ENCODE results near the gene NUDC. TPM values are rescaled to one million over a fixed set of nuclear protein-coding genes. Genes with fewer than 3 reads are reported as not detected.

Gene NUDC
- total and polyA plus RNA-seq, 2 of the 13 experiments (the other 11 are each of a cell fraction or from before 2014, with no cell fraction given): 34.7 to 104 TPM

DNA sequence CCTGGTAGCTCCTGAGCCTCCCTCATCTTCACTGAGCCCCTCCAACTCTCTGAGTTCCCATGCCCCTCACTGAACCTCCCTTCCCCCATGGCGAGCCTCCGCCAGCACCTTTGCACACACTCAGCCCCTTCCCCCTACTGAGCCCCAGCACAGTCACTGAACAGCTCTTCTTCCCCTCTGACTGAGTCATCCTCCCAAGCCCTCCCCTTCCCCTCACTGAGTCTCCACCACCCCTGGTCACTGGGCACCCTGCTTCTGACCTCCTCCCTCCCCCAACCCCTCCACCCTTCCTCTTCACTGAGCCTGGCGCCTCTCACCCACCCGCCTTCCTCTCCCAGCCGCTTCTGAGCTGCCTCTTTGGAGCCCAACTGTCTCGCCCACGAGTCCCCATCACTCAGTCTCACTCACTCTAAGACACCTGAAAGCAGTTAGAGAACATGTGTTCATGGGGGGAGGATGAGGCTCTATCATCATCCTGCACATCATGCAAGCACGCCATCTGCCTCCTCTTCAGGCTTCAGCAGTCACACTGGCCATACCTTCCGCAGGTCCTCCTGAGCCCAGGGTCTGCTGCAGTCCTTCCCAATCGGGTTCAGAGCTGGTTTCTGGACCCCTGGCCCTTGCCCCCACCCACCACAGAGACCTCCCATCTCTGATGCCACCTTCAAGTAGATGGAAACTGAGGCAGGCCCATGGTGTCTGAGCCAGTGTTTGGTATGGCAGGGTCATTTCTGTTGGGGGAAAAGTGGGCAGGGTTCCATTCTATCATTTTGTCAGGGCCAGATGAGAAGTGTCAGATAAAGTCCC is 70.0 kb downstream of the NUDC start (continued):
- TF ChIP-seq, protein P1, sequence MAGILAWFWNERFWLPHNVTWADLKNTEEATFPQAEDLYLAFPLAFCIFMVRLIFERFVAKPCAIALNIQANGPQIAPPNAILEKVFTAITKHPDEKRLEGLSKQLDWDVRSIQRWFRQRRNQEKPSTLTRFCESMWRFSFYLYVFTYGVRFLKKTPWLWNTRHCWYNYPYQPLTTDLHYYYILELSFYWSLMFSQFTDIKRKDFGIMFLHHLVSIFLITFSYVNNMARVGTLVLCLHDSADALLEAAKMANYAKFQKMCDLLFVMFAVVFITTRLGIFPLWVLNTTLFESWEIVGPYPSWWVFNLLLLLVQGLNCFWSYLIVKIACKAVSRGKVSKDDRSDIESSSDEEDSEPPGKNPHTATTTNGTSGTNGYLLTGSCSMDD (CRISPR knock-in tag; IDR thresholded peaks at IDR 0.05): no peak
- TF ChIP-seq SKI (IDR thresholded peaks at IDR 0.05; ENCODE audit: partially characterized antibody): peak; percentile 46
- TF ChIP-seq, protein P2, sequence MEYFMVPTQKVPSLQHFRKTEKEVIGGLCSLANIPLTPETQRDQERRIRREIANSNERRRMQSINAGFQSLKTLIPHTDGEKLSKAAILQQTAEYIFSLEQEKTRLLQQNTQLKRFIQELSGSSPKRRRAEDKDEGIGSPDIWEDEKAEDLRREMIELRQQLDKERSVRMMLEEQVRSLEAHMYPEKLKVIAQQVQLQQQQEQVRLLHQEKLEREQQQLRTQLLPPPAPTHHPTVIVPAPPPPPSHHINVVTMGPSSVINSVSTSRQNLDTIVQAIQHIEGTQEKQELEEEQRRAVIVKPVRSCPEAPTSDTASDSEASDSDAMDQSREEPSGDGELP (IDR thresholded peaks at IDR 0.05; ENCODE audit: borderline replicate concordance, low read depth): peak; percentile 42; the same call in 1 of the 2 replicates
- TF ChIP-seq NFKB2 (CRISPR knock-in tag; IDR thresholded peaks at IDR 0.05; ENCODE audit: borderline replicate concordance): peak; percentile 57; the same call in 1 of the 2 replicates
- peak; percentile 51; the same call in 1 of the 2 replicates for TF ChIP-seq MAZ (IDR thresholded peaks at IDR 0.05; ENCODE audit: borderline replicate concordance, low read depth, low read length)
- TF ChIP-seq MAZ (CRISPR knock-in tag; IDR thresholded peaks at IDR 0.05; ENCODE audit: low read depth): peak; percentile 70
- TF ChIP-seq HES4 (CRISPR knock-in tag; IDR thresholded peaks at IDR 0.05; ENCODE audit: borderline replicate concordance): no peak
- TF ChIP-seq, protein P3, sequence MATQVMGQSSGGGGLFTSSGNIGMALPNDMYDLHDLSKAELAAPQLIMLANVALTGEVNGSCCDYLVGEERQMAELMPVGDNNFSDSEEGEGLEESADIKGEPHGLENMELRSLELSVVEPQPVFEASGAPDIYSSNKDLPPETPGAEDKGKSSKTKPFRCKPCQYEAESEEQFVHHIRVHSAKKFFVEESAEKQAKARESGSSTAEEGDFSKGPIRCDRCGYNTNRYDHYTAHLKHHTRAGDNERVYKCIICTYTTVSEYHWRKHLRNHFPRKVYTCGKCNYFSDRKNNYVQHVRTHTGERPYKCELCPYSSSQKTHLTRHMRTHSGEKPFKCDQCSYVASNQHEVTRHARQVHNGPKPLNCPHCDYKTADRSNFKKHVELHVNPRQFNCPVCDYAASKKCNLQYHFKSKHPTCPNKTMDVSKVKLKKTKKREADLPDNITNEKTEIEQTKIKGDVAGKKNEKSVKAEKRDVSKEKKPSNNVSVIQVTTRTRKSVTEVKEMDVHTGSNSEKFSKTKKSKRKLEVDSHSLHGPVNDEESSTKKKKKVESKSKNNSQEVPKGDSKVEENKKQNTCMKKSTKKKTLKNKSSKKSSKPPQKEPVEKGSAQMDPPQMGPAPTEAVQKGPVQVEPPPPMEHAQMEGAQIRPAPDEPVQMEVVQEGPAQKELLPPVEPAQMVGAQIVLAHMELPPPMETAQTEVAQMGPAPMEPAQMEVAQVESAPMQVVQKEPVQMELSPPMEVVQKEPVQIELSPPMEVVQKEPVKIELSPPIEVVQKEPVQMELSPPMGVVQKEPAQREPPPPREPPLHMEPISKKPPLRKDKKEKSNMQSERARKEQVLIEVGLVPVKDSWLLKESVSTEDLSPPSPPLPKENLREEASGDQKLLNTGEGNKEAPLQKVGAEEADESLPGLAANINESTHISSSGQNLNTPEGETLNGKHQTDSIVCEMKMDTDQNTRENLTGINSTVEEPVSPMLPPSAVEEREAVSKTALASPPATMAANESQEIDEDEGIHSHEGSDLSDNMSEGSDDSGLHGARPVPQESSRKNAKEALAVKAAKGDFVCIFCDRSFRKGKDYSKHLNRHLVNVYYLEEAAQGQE (IDR thresholded peaks at IDR 0.05; ENCODE audit: borderline replicate concordance in 1 of 2, low read depth in 1 of 2, low read length in 2 of 2): peak in 1 of 2 experiments; percentile 17; a peak in 1 of 4 replicates
- TF ChIP-seq, protein P4, sequence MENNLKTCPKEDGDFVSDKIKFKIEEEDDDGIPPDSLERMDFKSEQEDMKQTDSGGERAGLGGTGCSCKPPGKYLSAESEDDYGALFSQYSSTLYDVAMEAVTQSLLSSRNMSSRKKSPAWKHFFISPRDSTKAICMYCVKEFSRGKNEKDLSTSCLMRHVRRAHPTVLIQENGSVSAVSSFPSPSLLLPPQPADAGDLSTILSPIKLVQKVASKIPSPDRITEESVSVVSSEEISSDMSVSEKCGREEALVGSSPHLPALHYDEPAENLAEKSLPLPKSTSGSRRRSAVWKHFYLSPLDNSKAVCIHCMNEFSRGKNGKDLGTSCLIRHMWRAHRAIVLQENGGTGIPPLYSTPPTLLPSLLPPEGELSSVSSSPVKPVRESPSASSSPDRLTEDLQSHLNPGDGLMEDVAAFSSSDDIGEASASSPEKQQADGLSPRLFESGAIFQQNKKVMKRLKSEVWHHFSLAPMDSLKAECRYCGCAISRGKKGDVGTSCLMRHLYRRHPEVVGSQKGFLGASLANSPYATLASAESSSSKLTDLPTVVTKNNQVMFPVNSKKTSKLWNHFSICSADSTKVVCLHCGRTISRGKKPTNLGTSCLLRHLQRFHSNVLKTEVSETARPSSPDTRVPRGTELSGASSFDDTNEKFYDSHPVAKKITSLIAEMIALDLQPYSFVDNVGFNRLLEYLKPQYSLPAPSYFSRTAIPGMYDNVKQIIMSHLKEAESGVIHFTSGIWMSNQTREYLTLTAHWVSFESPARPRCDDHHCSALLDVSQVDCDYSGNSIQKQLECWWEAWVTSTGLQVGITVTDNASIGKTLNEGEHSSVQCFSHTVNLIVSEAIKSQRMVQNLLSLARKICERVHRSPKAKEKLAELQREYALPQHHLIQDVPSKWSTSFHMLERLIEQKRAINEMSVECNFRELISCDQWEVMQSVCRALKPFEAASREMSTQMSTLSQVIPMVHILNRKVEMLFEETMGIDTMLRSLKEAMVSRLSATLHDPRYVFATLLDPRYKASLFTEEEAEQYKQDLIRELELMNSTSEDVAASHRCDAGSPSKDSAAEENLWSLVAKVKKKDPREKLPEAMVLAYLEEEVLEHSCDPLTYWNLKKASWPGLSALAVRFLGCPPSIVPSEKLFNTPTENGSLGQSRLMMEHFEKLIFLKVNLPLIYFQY (CRISPR knock-in tag; IDR thresholded peaks at IDR 0.05; ENCODE audit: borderline replicate concordance): no peak
- peak; percentile 19; the same call in 1 of the 2 replicates for TF ChIP-seq GZF1 (CRISPR knock-in tag; IDR thresholded peaks at IDR 0.05)
- TF ChIP-seq ZNF709 (CRISPR knock-in tag; IDR thresholded peaks at IDR 0.05): 0 out of 2 replicates have a peak, but pooled peaks have one; percentile 29
- TF ChIP-seq U2AF2 (IDR thresholded peaks at IDR 0.05; ENCODE audit: low read depth, low read length): 0 out of 2 replicates have a peak, but pooled peaks have one; percentile 48
- TF ChIP-seq, protein P5, sequence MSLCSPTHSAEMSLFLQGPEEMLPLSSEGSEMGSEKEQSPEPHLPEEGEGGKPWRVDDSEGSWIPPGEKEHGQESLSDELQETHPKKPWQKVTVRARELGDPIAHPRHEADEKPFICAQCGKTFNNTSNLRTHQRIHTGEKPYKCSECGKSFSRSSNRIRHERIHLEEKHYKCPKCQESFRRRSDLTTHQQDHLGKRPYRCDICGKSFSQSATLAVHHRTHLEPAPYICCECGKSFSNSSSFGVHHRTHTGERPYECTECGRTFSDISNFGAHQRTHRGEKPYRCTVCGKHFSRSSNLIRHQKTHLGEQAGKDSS (CRISPR knock-in tag; IDR thresholded peaks at IDR 0.05; ENCODE audit: borderline replicate concordance, low read depth): peak; percentile 60; the same call in 1 of the 2 replicates
- TF ChIP-seq ZNF44 (CRISPR knock-in tag; IDR thresholded peaks at IDR 0.05): 0 out of 2 replicates have a peak, but pooled peaks have one; percentile 20
- TF ChIP-seq SNAPC2 (CRISPR knock-in tag; IDR thresholded peaks at IDR 0.05): 0 out of 2 replicates have a peak, but pooled peaks have one; percentile 49
- TF ChIP-seq ZNF569 (CRISPR knock-in tag; IDR thresholded peaks at IDR 0.05; ENCODE audit: borderline replicate concordance): no peak
- TF ChIP-seq HOXA5 (CRISPR knock-in tag; IDR thresholded peaks at IDR 0.05): peak; percentile 36; the same call in 1 of the 2 replicates

Data from HepG2 (cell line).